ENCODE measurements around the gene SNX9. TPM values are rescaled to one million over a fixed set of nuclear protein-coding genes. Genes with fewer than 3 reads are reported as not detected.

The SNX9 gene
- total RNA-seq, 1 donor from 2014 or later, result 28.6 TPM

DNA sequence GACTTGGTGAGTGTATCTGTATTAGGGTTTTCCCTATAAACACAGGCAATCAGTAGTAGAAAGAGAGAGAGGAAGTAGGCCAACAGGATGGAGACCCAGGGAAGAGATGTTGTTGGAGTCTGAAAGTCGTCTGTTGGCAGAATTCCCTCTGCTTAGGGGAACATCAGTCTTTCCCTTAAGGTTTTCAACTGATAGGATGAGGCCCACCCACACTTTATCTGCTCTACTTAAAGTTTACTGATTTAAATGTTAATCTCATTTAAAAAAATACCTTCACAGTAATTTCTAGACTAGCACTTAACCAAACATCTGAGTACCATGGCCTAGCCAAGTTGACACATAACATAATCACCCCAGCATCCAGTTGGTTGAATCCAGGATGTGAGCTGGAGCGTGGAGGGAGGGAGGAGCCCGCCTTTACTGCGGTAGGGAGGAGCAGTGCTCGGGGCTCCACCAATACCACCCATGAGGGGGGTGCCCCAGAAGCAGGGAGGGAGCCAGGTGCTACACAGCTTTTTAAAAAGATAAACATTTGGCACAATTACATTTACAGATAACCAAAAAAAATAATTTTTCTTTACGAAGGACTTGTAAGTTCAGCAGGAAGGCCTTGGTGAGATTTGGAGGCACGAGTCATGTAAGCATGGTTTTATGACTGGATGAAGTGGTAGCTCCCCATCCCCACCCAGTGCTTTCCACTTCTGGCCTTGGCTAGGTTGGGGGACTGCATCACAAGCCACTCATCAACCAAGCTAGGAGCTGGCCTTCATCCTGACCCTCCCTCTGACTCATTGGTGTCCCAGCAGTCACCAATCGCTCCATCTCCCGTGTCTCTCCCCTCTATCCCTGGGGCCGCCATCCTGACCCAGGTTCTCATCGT lies 18.4 kb upstream of the SNX9 start:
- no peak for DNase-seq

DNA sequence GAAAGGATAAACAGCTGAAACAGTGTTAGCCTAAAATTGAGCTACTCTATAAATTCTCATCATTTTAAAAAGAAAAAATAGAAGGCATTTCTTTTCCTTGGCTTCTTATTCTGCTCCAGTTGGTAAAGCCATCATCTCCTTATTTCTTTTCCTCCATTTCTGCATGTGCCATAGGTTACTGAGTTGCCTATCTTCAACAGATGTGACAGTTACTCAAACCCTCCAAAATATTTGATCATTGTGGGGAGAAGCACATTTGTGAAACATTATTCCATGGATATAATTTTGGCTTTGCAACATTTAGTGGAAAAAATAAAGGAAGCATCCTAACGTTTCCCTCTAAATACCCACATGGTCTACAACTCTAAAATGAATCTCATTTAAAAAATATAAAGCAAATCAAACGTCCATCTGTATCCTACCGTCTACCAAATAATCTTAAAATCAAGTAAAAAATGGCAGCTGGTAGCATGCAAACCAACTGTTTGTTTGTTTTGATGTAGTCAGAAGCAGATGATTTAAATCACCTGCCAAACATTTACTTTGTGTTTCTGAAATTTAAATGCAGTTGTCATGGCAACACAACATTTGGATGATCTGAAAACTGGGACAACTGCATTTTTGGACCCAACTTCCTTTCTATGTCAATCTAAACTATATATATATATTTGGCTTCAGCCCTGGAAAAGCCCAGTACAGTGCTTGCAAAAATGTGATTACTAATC lies 16.8 kb upstream of the SNX9 start:
- DNase-seq, result no peak

DNA sequence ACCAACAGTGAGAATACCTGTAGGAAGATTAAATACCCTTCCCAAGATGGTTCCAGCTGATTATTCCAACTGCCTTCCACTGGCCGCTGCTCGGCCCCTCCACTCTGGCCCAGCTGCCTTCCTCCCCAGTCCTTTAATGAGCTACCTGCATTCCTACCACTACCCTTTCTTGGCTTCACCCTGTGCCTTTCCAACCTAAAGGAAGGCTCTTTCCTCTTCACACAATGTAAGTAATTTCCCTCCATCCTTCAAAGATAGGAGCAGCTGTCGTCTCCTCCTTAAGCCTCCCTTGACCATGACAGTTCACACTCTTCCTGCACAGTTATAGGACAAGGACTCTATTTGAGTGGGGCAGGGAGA lies 16.2 kb upstream of the SNX9 start:
- no peak for DNase-seq

DNA sequence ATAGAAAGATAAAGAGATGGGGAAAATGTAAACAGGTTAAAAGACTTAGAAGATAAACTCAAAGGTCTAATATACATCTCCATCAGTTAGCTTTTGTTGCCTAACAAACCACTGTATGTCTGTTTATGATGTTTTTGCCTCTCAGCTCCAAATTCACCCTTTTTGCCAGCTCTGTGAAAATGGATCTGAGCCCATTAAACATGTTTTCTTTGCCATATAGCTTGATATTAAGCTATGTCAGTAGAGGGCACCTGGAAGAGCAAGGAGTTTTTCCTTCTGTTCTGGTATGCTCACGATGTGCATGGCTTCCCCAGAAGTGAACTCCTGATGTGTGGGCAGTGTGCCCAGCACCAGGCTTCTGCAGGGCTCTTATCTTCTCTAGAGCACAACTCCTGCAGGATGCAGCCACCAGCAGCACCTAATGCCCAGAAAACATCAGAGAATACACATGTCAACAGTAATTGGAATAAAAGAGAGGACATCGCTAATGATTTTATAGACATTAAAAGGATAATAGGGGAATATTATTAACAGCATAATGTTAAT lies 14.6 kb upstream of the SNX9 start:
- DNase-seq, result no peak

DNA sequence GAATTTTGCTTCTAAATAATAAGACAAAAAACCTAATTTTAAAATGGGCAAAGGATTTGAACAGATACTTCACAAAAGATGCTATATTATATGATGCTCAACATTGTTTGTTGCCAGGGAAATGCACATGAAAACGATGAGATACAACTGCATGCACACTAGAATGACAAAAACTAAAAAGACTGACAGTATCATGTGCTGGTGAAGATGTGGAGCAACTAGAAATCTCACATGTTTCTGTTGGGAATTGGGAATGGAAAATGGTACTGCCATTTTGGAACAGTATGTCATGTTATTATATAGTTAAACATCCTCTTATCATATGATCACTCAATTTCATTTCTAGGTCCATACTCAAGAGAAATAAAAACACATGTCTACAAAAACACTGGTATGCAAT lies 13.4 kb upstream of the SNX9 start:
- no peak for DNase-seq

DNA sequence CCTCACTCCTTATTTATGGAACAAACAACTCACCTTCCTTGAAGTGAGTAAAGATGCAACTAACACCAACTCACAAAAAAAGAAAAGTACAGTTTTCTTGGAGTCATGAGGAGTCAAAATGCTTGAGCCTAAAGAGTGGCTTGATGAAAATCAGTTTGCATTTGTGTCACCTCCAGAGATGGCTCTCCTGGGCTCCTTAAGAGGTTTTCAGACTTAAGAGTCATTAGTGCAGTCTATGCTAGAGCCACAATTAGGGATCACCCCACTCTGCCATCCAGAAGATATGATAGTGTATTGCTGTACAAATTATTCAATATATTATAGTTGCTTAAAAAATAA lies 11.9 kb upstream of the SNX9 start:
- DNase-seq, result no peak

DNA sequence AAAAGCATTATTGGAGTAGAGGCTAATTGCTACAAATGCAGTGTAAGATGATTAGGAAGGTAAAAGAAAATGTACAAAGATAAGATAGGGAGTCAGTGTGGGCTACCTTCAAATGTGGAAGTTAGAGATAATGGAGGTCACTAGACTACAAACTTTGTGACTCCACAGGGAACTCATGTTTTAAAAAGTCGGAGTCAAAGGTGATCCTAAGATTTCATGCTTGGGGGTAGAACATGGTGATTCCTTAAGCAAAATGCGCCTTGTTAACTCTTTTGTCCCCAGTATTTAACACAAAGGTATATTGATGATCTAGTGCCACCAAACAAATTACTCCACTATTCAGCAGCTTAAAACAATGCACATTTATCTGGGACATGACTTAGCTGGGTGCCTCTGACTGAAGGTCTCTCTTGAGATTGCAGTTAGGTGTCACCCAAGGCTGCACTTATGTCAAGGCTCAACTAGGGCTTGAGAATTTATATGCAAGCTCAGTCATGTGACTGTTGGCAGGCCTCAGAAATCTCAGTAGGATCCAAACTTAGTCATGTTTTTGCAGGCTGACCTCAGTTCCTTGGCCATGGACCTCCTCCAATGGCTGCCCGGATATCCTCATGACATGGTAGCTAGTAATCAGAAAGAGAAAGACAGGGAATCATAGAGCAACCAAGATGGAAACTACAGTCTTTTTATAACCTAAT lies 11.4 kb upstream of the SNX9 start:
- no peak for DNase-seq

DNA sequence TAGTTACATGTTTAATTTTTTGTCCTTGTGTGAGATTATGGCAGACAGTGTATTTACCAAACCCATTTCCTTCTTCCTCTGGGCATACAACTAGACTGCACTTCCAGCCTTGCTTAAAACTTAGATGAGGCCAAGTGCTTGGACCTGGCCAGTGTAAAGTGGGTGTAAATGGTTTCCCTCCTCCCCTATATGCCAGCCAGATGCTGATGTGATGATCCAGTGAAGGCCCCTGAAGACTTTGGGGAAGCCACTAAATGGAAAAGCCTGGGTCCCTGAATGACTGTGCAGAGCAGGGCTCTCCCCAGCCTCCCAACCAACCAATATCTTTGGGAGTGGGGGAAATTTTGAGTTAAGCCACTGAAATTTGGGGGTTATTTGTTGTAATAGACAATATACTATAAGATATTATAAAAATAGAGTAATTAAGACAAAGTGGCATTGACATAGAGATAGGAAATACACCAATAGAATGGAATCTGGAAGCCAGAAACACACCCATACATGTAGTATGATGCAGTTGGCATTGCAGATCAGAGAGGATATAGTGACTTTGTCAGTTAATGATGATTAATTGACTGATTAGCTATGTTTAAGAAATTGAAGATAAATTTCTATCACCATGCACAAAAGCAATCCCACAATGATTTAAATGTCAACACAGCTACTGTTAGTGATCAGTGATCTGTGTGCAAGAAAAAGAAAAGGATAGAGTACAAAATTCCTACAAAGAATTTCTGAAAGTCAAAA lies 10.4 kb upstream of the SNX9 start:
- DNase-seq, result no peak

DNA sequence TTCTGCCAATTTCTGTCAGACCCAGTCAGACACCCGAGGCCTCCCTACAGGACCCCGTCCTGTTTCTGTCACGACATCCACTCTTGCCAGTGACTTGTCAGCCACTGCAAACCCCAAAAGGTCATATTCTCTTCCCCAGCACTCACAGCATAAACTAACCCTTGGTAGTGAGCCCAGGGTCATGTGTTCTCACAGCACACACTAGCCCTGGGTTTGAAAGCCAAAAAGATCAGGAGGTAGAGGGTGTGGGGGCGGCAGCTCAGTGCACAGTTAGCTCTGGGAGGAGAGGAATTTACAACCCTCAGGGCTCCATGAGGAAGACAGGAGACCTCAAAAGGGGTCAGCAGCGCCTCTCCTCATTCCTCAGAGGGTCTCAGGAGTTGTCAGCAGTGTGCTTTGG lies 9.9 kb upstream of the SNX9 start:
- DNase-seq, result no peak

DNA sequence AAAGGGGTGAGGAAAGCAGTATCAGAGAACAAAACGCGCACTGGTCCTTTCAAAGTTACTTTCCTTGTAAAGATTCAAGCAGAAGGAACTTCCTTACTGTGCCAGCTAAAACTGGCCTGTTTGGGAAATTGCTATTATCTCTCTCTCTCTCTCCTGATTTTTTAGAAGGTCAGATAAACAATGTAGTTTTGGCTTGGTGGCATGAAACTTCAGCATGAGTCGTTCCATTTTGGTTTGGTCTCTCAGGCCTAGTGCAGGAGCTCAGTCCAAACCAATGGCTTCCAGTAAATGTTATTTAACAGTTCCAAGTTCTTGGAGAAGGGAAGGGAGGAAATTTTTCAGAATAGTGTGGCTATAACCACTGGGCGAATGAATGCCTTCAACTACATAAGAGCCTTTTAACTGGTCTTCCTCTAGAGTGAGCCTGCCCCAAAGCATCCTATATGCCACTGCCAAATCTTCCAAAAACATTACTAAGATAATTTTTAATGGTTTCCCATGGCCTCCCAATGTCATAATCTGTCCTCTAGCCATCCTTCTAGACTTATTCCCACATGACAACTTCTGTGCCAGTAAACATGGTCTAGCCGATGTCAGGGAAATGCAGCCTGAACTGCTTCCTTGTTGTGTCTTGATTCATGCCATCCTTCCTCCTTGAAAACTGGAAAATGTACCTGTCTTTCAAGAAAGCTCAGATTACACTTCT lies 9.1 kb upstream of the SNX9 start:
- DNase-seq, result no peak

DNA sequence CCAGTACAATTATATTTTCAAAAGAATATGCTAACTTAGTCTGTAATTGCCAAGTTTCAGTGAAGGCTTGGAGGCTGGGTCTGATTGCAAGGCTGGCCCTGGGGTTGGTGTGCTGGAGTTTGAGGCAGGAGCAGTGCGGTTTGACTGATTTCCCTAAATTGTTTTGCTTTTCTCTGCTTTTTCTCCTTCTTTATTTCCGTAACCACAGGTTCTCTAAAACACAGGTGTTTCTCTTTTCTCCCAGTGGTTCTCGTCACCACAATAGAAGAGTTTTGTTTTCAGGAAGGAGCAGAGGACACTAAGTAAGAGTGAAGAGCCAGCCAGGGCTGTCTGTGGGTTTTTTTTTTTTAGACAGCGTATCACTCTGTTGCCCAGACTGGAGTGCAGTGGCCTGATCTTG lies 8.2 kb upstream of the SNX9 start:
- no peak for DNase-seq

DNA sequence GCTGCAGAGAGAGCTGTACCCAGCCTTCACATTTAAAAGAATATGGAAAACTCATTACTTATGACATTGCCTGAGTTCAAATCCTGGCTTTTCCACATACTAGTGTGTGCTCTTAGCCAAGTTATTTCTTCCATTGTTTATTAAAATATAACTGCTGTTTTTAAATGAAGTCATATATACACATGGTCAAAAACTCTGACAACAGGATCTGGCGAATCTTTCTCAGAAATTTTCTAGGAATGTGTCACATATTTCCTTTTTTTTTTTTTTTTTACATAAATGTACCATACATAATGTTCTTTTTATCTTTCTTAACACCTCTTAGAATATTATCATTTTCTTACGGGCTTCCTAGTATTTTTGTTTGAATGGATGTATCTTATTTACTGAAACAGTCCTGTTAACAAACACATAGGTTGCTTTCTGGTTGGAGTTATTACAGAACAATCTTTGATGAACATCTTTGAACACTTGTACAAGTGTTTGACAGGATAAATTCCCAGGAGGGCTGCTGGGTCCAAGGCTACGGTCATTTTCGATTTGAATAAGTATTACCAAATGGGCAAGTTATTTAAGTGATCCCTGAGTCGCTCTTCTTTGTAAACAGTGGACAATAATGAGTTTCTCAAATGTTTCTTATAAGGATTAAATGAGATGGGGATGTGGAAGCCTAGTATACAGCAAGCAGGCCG lies 1.6 kb upstream of the SNX9 start:
- no peak for DNase-seq

DNA sequence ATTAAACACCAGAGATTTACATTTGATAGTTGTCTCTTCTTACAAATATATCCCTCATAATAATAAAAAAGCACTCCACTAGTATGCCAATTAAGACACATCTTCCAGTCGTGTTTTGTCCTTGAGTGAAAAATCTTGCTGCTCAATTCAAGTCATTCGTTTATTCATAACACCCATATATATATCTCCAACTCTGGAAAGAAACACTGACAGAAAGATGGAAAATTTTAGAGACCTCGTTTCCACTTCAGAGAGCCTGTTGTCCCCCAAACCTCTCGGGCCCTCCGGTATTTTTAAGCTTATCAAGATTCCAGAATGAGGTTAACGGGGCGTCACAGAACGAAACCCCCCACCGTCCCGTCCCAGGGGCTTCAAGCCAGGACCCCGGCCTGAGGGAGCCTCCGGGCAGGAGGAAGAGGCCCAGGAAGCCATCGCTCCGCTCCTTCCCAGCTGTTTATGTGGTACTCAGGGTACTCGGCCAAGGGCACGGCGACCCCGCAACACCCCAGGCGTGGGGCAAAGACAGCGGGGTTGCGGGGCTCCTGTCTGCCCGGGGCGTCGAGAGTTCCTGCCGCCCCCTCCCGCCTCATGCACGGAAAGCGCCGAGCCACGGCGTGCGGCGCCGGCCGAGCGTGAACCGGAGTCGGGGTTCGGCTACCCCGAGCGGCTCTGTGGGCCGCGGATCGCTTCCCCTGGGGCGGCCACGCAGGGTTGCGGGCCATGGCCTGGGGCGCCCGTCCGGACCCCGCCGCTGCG lies 623 bp upstream of the SNX9 start:
- DNase-seq, result peak; percentile 28

DNA sequence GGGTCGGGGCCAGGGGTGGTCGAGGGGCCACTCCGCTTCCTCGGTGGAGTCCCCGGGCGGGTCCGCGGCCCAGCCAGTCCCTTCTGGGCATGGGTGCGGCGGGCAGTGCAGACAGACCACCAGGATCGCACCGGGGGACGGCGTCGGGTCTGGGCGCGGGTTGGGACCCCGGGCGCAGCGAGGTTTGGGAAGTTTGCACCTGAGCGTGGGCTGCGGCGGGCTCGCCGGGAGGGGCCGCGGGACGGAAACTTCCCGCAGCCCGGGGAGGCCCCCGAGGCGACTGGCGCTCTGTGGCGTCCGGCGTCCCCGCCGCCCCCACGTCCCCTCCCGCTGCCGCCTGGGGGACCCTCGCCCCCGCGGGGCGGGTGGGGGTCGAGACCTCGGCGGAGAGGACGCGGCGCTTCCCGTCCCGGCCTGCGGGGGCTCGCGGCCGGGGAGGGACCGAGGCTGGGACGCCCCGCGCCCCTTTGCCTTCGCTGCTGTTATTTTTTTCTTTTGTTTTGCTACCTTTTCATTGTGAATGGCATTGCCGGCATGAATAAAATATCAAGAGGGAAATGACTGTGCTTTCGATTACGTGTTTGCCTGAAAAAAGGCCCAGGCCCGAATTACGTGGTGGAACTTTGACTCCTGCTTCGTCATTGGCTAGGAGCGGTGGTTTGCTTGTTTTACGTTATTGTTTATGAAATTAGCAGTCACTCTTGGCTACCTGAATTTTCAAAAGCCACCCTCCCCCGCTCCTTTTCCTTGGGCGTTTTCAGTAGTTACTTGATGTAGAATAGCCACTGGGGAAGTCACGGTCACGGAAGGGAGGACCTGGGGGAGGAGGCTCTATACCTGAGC lies 703 bp downstream of the SNX9 start:
- peak; percentile 71 for DNase-seq

DNA sequence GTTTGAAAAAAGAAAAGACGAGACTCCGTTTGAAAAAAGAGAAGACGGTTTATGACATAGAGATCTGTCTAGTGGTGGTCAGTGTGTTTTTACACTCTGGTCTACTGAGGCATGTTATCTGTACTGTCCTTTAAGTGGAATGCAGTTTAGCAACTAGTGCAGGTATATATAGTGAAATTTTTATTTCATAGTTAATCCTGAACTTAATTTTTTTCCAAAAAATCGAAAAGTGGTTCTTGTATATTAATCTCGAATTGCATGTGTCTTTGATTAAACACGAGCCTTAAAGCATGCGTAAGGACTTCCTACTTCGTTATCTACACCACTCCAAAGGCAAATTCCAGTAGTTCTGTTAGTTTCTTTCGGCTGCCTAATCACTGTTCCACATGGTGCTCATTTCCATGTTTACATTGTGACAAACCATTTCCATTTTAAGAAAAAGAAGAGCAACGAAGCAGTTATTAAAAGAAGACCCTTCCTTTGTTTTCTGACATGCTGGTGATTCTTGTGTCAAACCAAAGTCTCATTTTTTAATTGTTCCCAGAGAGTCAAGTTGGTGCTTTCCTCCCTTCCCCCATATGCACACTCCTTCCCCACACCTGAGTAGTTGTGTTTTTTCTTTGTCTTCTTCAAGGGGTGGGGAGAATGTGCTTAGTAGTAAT lies 2.3 kb downstream of the SNX9 start:
- no peak for DNase-seq

DNA sequence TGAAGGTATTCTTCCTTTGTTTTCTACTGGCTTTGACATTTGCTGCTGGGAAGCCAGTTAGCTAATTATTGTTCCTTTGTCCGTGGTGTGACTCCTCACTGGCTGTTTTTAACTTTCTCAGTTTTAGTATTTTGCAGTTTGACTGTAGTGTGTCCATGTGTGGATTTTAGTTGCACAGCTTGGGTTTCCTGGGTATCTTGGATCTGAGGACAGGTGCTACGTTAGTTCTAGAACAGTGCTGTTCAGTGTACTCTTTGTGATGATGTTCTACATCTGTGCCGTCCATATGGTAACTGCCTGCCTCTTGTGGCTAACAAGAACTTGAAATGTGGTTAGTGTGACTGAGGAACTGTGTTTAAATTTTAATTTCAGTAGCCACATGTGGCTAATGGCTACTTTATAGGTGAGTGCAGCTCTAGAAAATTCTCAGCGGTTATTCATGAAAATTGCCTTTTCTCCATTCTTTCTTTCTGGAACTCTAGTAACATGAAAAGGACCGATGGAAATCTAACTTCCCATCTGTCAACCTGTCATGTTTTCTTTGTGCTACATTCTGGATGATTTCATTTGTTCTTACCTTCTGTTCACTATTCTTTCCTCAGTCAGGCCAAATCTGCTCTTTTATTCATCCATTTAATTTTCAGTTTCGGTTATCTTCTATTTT lies 7.4 kb downstream of the SNX9 start:
- no peak for DNase-seq

DNA sequence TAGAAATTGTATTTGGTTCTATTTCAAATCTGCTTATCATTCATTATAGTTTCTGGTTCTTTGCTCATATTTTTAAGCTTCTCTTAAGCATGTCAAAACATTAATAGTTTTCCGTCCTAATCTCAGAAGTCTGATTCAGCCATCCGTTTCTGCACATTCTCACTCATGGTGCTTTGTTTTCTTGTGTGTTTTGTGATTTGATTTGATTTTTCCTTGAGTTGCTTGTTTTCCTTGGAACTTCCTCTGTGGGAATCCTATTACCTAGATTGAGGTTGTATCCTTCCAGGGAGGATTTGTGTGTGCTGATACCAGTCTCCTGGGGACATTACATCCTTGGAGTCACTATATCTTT lies 7.9 kb downstream of the SNX9 start:
- no peak for DNase-seq

All from skin of body (tissue), 2 donors.